GM23248 (cell line): ENCODE measurements around the gene CYBB. TPM values are rescaled to one million over a fixed set of nuclear protein-coding genes. Genes with fewer than 3 reads are reported as not detected.

Experiments
- DNase-seq: peaks from one replicate; pipeline ENCODE4 v3.0.0-alpha.2; 2015
- H2AFZ ChIP-seq: fragments of 200-600 bp; sonication (generic); 2 replicates; pipeline ENCODE4 v1.6.1; 2016; ENCODE audit warnings: antibody characterized with exemption
- H3F3A ChIP-seq: fragments of 200-600 bp; sonication (generic); 2 replicates; pipeline ENCODE4 v1.6.1; 2016; ENCODE audit warnings: mild to moderate bottlenecking, antibody characterized with exemption, mixed run types; ENCODE audit not compliant: insufficient read depth
- H3K27ac ChIP-seq: fragments of 200-600 bp; sonication (generic); 2 replicates; pipeline ENCODE4 v1.5.1; 2016; ENCODE audit warnings: mild to moderate bottlenecking
- H3K27me3 ChIP-seq: fragments of 200-600 bp; sonication (generic); replicated peaks from 2 replicates; pipeline ENCODE4 v1.6.1; 2016; ENCODE audit warnings: mild to moderate bottlenecking; ENCODE audit not compliant: insufficient read depth
- H3K36me3 ChIP-seq: fragments of 200-600 bp; sonication (generic); 2 replicates; pipeline ENCODE4 v1.6.1; 2016; ENCODE audit warnings: low read depth, mild to moderate bottlenecking
- H3K4me1 ChIP-seq: fragments of 200-600 bp; sonication (generic); 2 replicates; pipeline ENCODE4 v1.6.1; 2016; ENCODE audit warnings: mild to moderate bottlenecking; ENCODE audit not compliant: insufficient read depth
- H3K4me2 ChIP-seq: fragments of 200-600 bp; sonication (generic); one replicate; pipeline ENCODE4 v1.6.1; 2016; ENCODE audit warnings: mild to moderate bottlenecking; ENCODE audit not compliant: unreplicated experiment
- H3K4me3 ChIP-seq: fragments of 200-600 bp; sonication (generic); 2 replicates; pipeline ENCODE4 v1.5.1; 2016; ENCODE audit warnings: mild to moderate bottlenecking
- H3K79me2 ChIP-seq: fragments of 200-600 bp; sonication (generic); 2 replicates; pipeline ENCODE4 v1.6.1; 2016; ENCODE audit warnings: mild to moderate bottlenecking; ENCODE audit not compliant: insufficient read depth
- H3K9ac ChIP-seq: fragments of 200-600 bp; sonication (generic); 2 replicates; pipeline ENCODE4 v1.6.1; 2016; ENCODE audit warnings: mild to moderate bottlenecking
- H3K9me2 ChIP-seq: fragments of 200-600 bp; sonication (generic); 2 replicates; pipeline ENCODE4 v1.6.1; 2016; ENCODE audit warnings: mixed run types, mild to moderate bottlenecking, moderate library complexity; ENCODE audit not compliant: insufficient read depth
- H3K9me3 ChIP-seq: fragments of 200-600 bp; sonication (generic); one replicate; pipeline ENCODE4 v1.6.1; 2017; ENCODE audit warnings: low read depth
- H4K20me1 ChIP-seq: fragments of 200-600 bp; sonication (generic); 2 replicates; pipeline ENCODE4 v1.6.0; 2016; ENCODE audit not compliant: insufficient read depth
- EZH2 ChIP-seq: fragments of 200-600 bp; sonication (generic); IDR thresholded peaks from 2 replicates; pipeline ENCODE4 v1.6.1; 2018; ENCODE audit warnings: antibody characterized with exemption, mild to moderate bottlenecking; ENCODE audit not compliant: insufficient read depth, poor library complexity, severe bottlenecking
- EZH2phosphoT487 ChIP-seq: fragments of 200-600 bp; sonication (generic); IDR thresholded peaks from 2 replicates; pipeline ENCODE4 v1.6.1; 2018; ENCODE audit warnings: antibody characterized with exemption, moderate library complexity, mild to moderate bottlenecking, low read depth; ENCODE audit not compliant: insufficient read depth
- WGBS, 2 experiments: methylation state at CpG; one replicate each; pipeline ENCODE4 v1.1.6; 2015 to 2017; ENCODE audit warnings: low lambda C conversion rate in 2 of 2, low coverage in 1 of 2; ENCODE audit errors: missing lambda C conversion rate in 2 of 2; 5-methylcytosine and 5-hydroxymethylcytosine counted together
- in situ Hi-C: fragments of 300-500 bp; cut with MboI; formaldehyde crosslinking; loops from 2 replicates; pipeline ENCODE4 v1.15.0; 2020
- polyA plus RNA-seq: library from polyadenylated mRNA; unstranded; fragments of >200 nt; fragmentation: Nextera tagmentation; extraction: Ambion mirVana; gene quantifications from 2 replicates; pipeline ENCODE4 v1.2.1, GENCODE V29; 2016
- total RNA-seq: library from RNA; depleted of rRNA; stranded (reverse); fragments of >200 nt; shearing (Covaris generic); gene quantifications from 2 replicates; pipeline ENCODE4 v1.2.3, GENCODE V29; 2014

CYBB gene
- total and polyA plus RNA-seq, 2 experiments from 2014 or later, result not detected

DNA sequence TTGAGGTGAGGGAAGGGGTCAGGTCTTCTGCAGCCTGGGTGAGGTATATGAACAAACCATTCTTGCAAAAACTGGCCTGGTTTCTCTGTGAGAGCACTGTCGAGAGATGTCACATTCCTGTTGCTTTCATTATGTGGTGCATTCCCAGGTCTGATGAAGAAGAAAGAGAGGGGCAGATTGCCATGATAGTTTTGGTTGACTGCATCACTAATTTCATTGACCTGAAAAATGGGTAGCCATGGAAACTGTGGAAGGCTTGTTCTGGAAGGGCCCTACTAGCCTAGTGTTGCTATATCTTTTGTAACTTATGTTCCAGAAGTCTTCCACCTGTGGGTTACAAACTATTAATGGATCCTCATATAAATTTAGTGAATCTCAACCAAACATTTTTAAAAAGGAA is 32.9 kb upstream of the CYBB start:
- in situ Hi-C loops, result no loop called here

DNA sequence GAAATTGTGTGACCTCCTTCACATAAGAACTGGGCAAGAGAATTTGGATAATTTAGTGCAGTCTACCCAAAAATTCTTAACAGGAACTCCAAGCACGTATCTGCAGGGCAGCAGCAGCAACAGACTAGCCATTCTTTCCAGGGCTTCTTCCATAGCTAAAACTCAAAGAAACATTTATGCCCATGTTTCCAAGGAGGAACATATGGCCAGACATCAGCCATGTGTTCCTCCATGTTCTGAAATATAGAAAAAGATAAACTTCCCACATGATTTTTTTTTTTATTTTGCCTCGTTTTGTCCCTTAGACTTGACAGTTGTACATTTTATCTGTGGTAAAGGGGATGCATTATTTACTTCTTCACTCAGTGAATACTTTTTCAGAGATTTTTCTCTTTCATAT is 27.6 kb upstream of the CYBB start:
- no peak for DNase-seq
- no peaks in the 10 kb centered on the region for H3F3A ChIP-seq
- in situ Hi-C loops, result no loop called here
- H3K9ac ChIP-seq, result no peak overlapping the region
- H3K4me2 ChIP-seq, result no peak overlapping the region
- no peaks in the 10 kb centered on the region for H4K20me1 ChIP-seq
- H3K4me1 ChIP-seq, result no peaks in the 10 kb centered on the region
- TF ChIP-seq EZH2phosphoT487 (no peak), EZH2 (no peak)
- H2AFZ ChIP-seq, result no peak overlapping the region
- H3K4me3 ChIP-seq, result no peak overlapping the region
- H3K9me2 ChIP-seq, result no peaks in the 10 kb centered on the region
- H3K27me3 ChIP-seq, result no peaks in the 10 kb centered on the region
- 7 to 15% methylated on average over 2 of the region's 2 CpGs for WGBS, 2 experiments
- H3K36me3 ChIP-seq, result no peaks in the 10 kb centered on the region
- no peak overlapping the region for H3K27ac ChIP-seq
- H3K9me3 ChIP-seq, result no peaks in the 10 kb centered on the region
- no peaks in the 10 kb centered on the region for H3K79me2 ChIP-seq

More for the DNA sequence above, 32.9 kb upstream of the CYBB start:
- no peak for DNase-seq
- Histone ChIP-seq H3K9me2 (no peaks in the 10 kb centered on the region), H3K4me2 (no peak overlapping the region), H3K4me3 (no peak overlapping the region), H3K9me3 (no peaks in the 10 kb centered on the region), H3K79me2 (no peaks in the 10 kb centered on the region), H2AFZ (no peak overlapping the region), H3K9ac (no peak overlapping the region), H3F3A (no peaks in the 10 kb centered on the region), H4K20me1 (no peaks in the 10 kb centered on the region), H3K27ac (no peak overlapping the region), H3K4me1 (no peaks in the 10 kb centered on the region), H3K27me3 (no peaks in the 10 kb centered on the region), H3K36me3 (no peaks in the 10 kb centered on the region)
- TF ChIP-seq EZH2phosphoT487 (no peak), EZH2 (no peak)
- 92 to 100% methylated on average over 1 of the region's 1 CpG for WGBS, 2 experiments

DNA sequence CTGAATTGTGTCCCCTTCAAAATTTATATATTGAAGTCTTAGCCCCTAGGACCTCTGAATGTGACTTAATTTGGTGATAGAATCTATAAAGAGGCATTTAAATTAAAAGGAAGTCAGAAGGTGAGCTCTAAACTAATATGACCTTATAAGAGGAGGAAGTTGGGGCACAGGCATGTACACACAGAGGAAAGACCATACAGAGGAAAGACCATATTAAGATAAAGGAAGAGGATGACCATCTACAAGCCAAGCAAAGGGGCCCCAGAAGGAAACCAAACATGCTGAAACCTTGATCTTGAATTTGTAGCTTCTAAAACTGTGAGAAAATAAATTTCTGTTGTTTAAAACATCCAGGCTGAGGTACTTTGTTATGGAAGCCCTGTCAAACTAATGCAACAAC is 26.9 kb upstream of the CYBB start:
- TF ChIP-seq EZH2phosphoT487, result no peak
- TF ChIP-seq EZH2, result no peak
- H3K4me3 ChIP-seq, result no peak overlapping the region

GRCh38 chrX:37753384-37753783 is 26.5 kb upstream of the CYBB start:
- WGBS, 2 experiments, result 58 to 68% methylated on average over 2 of the region's 2 CpGs
- no peak overlapping the region for H2AFZ ChIP-seq
- in situ Hi-C loops, result no loop called here
- no peaks in the 10 kb centered on the region for H3F3A ChIP-seq
- no peak for DNase-seq
- H3K79me2 ChIP-seq, result no peaks in the 10 kb centered on the region
- H3K4me1 ChIP-seq, result no peaks in the 10 kb centered on the region
- no peaks in the 10 kb centered on the region for H4K20me1 ChIP-seq
- no peaks in the 10 kb centered on the region for H3K36me3 ChIP-seq
- H3K9me3 ChIP-seq, result no peaks in the 10 kb centered on the region
- H3K27ac ChIP-seq, result no peak overlapping the region
- H3K4me3 ChIP-seq, result no peak overlapping the region
- no peak overlapping the region for H3K9ac ChIP-seq
- no peaks in the 10 kb centered on the region for H3K27me3 ChIP-seq
- TF ChIP-seq EZH2phosphoT487 (no peak), EZH2 (no peak)
- H3K9me2 ChIP-seq, result no peaks in the 10 kb centered on the region
- no peak overlapping the region for H3K4me2 ChIP-seq

More for the DNA sequence above, 26.9 kb upstream of the CYBB start:
- Histone ChIP-seq H3F3A (no peaks in the 10 kb centered on the region), H3K9me3 (no peaks in the 10 kb centered on the region), H3K9ac (no peak overlapping the region), H3K4me1 (no peaks in the 10 kb centered on the region), H3K79me2 (no peaks in the 10 kb centered on the region), H3K36me3 (no peaks in the 10 kb centered on the region), H3K27ac (no peak overlapping the region), H2AFZ (no peak overlapping the region), H3K27me3 (no peaks in the 10 kb centered on the region), H3K9me2 (no peaks in the 10 kb centered on the region), H3K4me2 (no peak overlapping the region), H4K20me1 (no peaks in the 10 kb centered on the region)
- DNase-seq, result no peak
- in situ Hi-C loops, result no loop called here

- 57 to 61% methylated on average over 2 of the region's 2 CpGs for WGBS, 2 experiments
- no peak for DNase-seq
- in situ Hi-C loops, result no loop called here
- Histone ChIP-seq H3K4me3 (no peak overlapping the region), H3K27me3 (no peaks in the 10 kb centered on the region), H3K9ac (no peak overlapping the region), H3K4me1 (no peaks in the 10 kb centered on the region), H3K27ac (no peak overlapping the region), H3K36me3 (no peaks in the 10 kb centered on the region), H3F3A (no peaks in the 10 kb centered on the region), H3K9me2 (no peaks in the 10 kb centered on the region), H2AFZ (no peak overlapping the region), H3K9me3 (no peaks in the 10 kb centered on the region), H3K79me2 (no peaks in the 10 kb centered on the region), H3K4me2 (no peak overlapping the region), H4K20me1 (no peaks in the 10 kb centered on the region)
- TF ChIP-seq EZH2phosphoT487, result no peak
- no peak for TF ChIP-seq EZH2
These were observed 25.3 kb upstream of the CYBB start for GRCh38 chrX:37754516-37754915.
